HG03095 (cell line): ENCODE measurements around the gene TOP1.

Source experiments
- ATAC-seq: cut with Tn5 transposase; IDR thresholded peaks from one replicate; pipeline ENCODE4 v1.9.1; 2021; ENCODE audit warnings: moderate library complexity; ENCODE audit not compliant: unreplicated experiment

TOP1 gene

DNA sequence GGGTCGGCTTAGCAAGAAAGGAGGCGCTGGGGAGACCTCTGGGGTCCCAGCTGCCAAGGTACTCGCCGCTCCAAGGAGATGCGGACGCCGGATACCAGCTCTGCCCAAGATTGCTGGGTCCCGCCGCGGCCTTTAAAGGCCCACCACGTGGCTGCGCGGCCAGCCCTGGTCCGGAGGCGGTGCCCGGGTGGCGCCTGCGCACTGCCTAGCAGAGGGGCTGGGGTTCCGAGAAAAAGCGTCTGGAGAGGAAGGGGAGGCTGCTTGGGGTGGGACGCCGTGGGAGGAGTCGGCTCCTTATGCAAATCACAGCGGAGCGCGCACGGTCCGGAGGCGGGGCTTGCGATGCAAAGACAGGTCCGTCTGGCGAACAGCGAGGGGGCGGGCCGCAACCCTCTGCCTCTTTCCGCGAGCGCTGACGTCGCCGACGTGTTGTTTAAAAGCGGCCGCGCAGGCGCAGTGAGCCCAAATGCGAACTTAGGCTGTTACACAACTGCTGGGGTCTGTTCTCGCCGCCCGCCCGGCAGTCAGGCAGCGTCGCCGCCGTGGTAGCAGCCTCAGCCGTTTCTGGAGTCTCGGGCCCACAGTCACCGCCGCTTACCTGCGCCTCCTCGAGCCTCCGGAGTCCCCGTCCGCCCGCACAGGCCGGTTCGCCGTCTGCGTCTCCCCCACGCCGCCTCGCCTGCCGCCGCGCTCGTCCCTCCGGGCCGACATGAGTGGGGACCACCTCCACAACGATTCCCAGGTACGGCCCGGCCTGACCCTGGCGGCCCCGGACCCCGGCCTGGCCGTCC is at the start of gene TOP1:
Gene TOP1, plus strand, starts transcription at position 464 of the 791 bp plus-strand sequence. Its CDS starts 246 bp downstream, at position 710.
- peak; percentile 90 for ATAC-seq

GRCh38 chr20:40979247-40979646 is 49.4 kb upstream of the TOP1 start:
- ATAC-seq: no peak

GRCh38 chr20:40980106-40980827 is 48.4 kb upstream of the TOP1 start:
- ATAC-seq: peak; percentile 42

DNA sequence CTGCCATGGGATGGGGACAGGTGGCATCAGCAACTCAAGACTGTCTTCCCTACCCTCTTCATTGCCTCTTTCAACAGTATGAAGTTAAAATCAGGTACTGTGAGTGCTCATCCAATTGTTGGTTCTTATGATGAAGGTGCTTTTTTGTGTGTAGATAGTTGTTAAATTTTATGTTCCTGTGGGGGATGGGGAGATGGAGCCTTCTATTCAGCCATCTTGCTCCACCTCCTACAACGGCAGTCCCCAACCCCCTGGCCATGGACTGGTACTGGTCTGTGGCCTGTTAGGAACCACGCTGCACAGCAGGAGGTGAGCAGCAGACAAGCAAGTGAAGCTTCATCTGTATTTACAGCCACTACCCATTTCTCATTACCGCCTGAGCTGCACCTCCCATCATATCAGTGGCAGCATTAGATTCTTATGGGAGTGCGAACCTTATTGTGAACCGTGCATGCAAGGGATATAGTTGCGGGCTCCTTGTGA is 47.8 kb upstream of the TOP1 start:
- ATAC-seq: no peak

DNA sequence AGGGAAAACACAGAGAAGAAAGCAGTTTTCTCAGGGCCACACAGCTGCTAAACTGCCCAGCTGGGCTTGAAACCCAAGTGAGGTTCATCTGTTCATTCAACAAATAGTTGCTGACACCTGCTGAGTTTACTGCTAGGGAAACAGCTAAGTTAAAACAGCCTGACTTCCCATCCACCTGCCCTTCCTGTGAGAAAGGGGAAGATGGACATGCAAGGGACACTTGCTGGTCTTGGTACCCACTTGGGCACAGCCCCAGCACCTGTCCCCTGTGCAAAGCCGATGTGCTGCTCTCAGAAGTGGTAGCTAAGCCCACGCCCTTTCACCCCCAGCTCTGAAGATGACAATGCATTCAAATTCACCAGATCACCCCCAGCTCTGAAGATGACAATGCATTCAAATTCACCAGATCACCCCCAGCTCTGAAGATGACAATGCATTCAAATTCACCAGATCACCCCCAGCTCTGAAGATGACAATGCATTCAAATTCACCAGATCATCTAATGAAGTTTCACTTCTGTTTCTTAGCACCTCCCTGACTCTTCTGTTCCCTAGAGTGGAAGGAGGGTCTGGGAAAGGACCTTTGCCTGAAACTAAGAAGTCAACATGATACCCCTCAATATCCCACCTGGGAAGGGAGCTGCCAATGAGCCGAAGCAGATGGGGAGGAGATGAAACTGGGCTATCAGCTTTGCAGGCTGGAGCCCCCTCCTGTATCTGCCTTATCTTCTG is 46.0 kb upstream of the TOP1 start:
- no peak for ATAC-seq

DNA sequence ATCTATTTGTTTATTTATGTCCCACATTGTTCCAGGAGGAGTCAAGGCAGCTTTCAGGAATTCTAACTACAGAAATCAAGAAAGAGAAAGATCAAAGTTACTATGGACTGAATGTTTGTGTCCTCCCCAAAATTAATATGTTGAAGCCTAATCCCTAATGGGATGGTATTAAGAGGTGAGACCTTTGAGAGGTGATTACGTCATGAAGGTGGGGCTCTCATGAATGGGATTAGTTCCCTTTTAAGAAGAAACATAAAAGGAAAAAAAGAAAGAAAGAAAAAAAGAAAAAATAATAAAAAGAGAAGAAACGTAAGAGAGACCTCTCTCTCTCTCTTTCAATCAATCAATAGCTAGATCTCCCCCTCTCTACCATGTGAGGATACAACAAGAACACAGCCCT is 44.7 kb upstream of the TOP1 start:
- no peak for ATAC-seq

- ATAC-seq: no peak
These were observed 44.1 kb upstream of the TOP1 start for GRCh38 chr20:40984496-40984895.

DNA sequence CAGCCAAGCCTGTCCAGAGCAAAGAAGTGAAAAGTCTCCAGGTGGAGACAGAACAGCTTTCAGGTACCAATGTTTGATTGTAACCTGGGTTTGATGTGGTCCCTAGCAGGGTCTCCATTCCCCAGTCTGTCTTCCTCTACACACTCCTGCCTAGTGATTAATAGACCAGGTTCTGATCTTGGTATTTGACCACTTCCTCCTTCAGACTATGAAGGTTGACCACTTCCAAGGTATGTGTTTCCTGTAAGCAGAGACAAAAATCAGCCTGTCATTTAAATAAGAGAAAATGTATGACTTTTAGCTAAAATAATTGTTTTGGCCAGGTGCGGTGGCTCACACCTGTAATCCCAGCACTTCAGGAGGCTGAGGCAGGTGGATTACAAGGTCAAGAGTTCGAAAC is 41.8 kb upstream of the TOP1 start:
- no peak for ATAC-seq

GRCh38 chr20:40990542-40991120 is 38.0 kb upstream of the TOP1 start:
- ATAC-seq: peak; percentile 58

DNA sequence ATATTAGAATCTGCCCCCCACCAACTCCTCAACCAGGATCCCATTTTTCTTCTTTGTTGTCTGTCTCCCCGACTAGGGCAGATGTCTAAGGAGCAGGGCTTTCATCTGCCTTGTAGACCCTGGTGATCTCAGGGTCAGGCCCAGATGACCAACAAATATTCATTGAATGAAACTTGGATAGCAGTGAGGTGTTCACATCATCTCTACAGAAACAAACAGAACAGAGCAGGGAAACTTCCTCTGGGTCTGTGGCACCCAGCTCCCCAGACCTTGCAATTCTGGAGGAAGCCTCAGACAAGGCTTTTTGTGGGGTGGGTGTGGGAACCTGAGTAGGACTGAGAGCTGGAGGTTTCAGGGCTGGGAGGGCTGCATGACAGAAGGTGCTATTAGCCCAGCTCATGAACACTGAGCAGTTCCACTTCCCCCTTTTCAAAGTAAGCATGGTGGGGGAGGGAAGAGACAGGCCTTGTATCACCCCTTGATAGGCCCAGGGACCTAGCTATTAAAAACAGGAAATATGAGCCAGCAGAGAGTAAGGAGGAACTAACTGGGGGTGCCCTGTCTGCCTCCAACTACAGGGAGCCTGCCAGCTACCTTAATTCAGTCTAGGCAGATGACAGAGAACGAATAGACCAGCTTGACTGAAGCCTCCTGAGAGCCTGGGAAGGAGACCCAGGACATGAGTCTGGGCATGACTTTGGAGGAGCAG is 37.3 kb upstream of the TOP1 start:
- ATAC-seq: peak; percentile 89

DNA sequence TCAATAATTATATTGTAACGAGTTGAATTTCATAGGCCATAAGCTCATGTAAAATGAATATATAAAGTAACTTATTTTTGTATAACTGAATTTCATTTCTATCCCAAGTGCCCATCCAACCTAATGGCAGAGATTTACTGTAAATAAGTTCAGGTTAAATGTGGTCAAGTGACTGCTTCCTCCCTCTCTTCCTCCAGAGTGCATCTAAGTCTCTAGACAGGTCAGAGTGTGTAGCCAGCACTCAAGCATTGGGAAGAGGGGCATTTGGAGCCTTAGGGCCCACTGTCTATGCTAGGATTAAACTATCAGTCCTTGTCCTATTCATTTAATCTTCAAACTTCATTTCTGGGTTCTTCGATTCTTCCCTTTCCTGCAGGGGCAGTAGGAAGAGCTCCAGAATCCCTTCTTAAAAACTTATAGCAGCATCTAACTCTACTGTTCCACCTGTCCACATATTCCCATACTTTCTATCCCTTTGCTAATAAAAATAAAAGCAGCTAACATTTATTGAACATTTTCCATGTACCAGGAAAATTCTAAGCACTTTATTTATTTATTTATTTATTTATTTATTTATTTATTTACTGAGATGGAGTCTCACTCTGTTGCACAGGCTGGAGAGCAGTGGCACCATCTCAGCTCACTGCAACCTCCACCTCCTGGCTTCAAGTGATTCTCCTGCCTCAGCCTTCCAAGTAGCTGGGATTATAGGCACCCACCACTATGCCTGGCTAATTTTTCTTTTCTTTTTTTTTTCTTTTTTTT is 36.1 kb upstream of the TOP1 start:
- ATAC-seq: no peak

DNA sequence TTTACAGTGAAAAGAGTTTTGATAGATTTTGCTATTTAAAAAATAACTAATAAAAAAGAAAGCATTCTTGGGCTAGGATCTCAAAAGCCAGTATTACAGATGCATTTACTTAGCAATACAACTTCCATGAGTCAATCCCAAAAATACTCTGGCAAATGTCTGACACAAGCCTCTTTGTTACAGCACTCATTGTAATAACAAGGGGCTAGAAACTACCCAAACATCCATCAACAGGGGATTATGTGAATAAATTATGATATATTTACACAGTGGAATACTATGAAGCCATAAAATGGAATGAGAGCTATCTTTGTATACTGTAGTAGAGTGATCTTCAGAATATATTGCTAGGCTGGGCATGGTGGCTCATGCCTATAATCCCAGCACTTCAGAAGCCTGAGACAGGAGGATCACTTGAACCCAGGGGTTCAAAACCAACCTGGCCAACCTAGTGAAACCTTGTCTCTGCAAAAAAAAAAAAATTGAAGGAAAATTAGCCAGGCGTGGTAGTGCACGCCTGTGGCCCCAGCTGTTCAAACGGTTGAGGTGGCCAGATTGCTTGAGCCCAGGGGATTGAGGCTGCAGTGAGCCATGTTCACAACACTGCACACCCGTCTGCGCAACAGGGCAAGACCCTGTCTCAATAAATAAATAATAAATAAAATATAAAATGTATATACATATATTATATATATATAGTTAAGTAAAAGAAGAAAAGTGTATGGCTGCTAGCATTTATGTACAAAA is 34.7 kb upstream of the TOP1 start:
- ATAC-seq: no peak

DNA sequence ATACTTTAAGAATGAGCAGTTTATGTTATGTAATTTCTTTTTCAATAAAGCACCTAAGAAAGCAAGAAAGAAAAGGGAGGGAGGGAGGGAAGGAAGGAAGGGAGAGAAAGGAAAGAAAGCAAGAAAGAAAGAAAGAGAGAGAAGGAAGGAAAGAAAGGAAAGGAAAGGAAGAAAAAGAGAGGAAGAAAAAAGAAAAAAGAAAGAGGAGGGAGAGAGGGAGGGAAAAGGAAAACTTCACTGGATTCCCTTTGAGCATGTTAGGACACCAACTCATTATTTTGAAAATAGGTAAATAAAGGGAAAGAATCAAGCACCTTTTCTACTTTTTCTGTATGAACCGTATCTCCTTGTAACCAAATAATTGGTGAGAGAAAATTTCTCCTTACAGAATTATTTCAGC is 32.3 kb upstream of the TOP1 start:
- no peak for ATAC-seq

DNA sequence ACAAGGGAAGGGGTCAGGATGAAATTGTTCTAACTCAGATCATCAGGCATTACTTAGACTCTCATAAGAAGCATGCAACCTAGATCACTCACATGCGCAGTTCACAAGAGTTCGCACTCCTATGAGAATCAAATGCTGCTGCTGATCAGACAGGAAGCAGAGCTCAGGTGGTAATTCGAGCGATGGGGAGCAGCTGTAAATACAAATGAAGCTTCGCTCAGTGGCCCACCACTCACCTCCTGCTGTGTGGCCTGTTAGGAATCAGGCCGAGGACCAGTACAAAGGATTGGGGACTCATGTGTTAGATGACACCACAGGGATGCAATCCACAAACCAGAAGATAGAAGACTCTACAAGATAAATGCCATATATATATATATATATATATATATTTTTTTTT is 31.5 kb upstream of the TOP1 start:
- no peak for ATAC-seq

DNA sequence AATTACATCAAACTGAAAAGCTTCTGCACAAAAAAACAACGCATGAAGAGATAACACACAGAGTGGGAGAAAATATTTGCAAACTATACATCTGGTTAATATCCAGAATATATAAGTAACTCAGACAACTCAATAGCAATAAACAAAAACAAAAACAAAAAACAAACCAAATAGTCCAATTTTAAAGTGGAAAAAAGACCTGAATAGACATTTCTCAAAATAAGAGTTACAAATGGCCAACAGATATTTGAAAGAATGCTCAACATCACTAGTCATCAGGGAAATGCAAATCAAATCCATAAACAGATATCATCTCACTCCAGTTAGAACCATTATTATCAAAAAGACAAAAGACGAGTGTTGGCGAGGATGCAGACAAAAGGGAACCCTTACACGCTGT is 28.8 kb upstream of the TOP1 start:
- ATAC-seq: no peak

DNA sequence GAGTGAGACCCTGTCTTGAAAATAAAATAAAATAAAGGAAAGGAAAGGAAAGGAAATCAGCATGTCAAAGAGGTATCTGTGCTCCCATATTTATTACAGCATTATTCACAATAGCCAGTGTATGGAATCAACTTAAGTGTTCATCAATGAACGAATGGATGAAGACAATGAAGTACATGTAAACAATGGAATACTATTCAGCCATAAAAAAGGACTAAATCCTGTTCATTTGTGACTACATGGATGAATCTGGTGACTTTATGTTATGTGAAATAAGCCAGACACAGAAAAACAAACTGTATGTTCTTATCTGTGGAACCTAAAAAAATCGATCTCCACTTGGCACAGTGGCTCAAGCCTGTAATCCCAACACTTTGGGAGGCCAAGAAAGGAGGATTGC is 28.0 kb upstream of the TOP1 start:
- no peak for ATAC-seq

DNA sequence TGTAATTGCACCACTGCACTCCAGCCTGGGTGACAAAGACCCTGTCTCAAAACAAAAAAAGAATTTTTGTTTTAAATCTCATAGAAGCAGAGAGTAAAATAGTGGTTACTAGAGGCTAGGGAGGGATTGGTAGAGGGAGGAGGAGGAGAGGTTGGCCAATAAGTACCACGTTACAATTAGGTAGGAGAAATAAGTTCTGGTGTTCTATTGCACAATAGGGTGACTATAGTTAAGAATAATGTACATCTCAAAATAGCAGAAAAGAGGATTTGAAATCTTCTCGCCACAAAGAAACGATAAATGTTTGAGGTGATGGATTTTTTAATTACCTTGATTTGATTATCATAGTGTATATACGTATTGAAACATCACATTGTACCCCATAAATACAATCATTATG is 27.1 kb upstream of the TOP1 start:
- ATAC-seq: no peak

- ATAC-seq: no peak
These were observed 25.8 kb upstream of the TOP1 start for GRCh38 chr20:41002842-41003142.

DNA sequence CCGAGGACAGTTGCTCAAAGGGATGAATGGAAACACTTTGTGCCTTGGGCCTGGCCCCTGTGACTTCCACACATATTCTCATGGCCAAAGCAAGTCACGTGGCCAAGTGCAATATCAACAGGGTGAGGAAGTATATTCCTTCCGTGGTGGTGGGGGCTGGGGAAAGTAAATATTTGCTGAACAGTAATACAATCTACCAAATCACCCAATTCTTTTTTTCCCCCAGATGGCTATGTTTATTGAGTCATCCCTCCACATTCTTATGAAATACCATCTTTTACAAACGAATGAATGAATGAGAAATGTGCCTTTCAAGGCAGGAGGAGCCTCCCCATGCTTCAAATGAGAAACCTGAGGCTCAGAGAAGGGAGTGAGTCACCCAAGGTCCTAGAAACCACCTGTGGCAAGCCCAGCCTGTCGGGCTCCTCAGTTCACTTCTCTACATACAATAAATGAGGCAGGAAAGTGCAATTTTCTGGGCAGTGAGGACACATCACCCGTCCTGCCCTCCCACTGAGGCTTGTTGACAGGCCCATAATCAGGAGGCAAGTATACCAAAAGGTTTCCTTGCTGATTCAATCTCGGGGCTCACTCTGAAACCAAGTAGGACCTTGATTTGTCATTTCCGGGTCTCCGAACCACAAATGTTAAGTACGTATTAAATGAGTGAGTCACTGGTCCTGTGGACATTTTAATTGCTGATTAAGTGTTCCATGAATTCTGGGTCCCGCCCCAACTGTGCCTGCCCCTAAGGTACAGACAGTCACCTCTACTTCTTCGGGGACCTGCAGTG is 25.3 kb upstream of the TOP1 start:
- ATAC-seq: no peak
